A549 (cell line): Measurements from ENCODE around the gene KBTBD6. TPM values are rescaled to one million over a fixed set of nuclear protein-coding genes. Genes with fewer than 3 reads are reported as not detected.

Source experiments
- ATAC-seq, 2 experiments: fragments of 200-7000 bp in 1 of 2; fragments of >200 bp in 1 of 2; cut with Nextera tagmentation in 1 of 2; cut with Tn5 transposase in 1 of 2; 3 replicates each; pipeline versions ENCODE4 v1.8.0 to v1.9.1; 2018 to 2020; ENCODE audit warnings: mild to moderate bottlenecking in 1 of 2, moderate library complexity in 1 of 2
- CTCF ChIA-PET: fragments of 300-600 bp; sonication (Branson Sonifier 250); formaldehyde crosslinking; extraction: SDS; loops from one replicate; lab custom pipeline; 2021; ENCODE audit warnings: antibody characterized with exemption, inconsistent platforms; lab: Yijun Ruan, JAX
- POLR2A ChIA-PET: fragments of 350-600 bp; formaldehyde crosslinking; extraction: SDS; loops from one replicate; lab custom pipeline; 2021; ENCODE audit warnings: antibody characterized with exemption, inconsistent platforms; lab: Yijun Ruan, JAX
- DNase-seq, 2 experiments: peaks; one replicate each; pipeline versions ENCODE4 v3.0.0 to v3.0.0-alpha.2; 2011 to 2016; ENCODE audit warnings: low read depth in 1 of 2, low spot score in 1 of 2
- FAIRE-seq: peaks from 2 replicates; lab custom pipeline; 2011; peaks lifted over from hg19 to GRCh38; lab: Jason Lieb, UNC
- H3K27ac ChIP-seq, 2 experiments: fragments of >200 bp; sonication (Bioruptor Twin); formaldehyde crosslinking; 3 replicates each; pipeline ENCODE4 v1.5.1; 2016 to 2017
- H3K4me1 ChIP-seq: fragments of >200 bp; sonication (Bioruptor Twin); formaldehyde crosslinking; 3 replicates; pipeline ENCODE4 v1.6.1; 2016
- H3K4me2 ChIP-seq: fragments of >200 bp; sonication (Bioruptor Twin); formaldehyde crosslinking; 3 replicates; pipeline ENCODE4 v1.6.1; 2016
- H3K4me3 ChIP-seq: fragments of >200 bp; sonication (Bioruptor Twin); formaldehyde crosslinking; 3 replicates; pipeline ENCODE4 v1.5.1; 2016
- H3K9me3 ChIP-seq: fragments of >200 bp; sonication (Bioruptor Twin); formaldehyde crosslinking; 3 replicates; pipeline ENCODE4 v1.6.1; 2016
- BCL3 ChIP-seq: fragments of >200 bp; sonication (Bioruptor Twin); formaldehyde crosslinking; IDR thresholded peaks from 3 replicates; pipeline ENCODE4 v1.6.1; 2016
- CBX8 ChIP-seq: fragments of 200-600 bp; sonication (generic); IDR thresholded peaks from 2 replicates; pipeline ENCODE4 v1.6.1; 2016
- CEBPB ChIP-seq, 2 experiments: fragments of >200 bp in 1 of 2; sonication (Bioruptor Twin) in 1 of 2; formaldehyde crosslinking in 1 of 2; IDR thresholded peaks; 2 replicates each; pipeline ENCODE4 v1.6.1; 2012 to 2016
- ELK1 ChIP-seq: fragments of 150-350 bp; IDR thresholded peaks from 2 replicates; pipeline ENCODE4 v1.6.1; 2014; ENCODE audit warnings: low read depth, mild to moderate bottlenecking, low read length
- EP300 ChIP-seq, 2 experiments: fragments of >200 bp; sonication (Bioruptor Twin); formaldehyde crosslinking; IDR thresholded peaks; 2 replicates in 1 of 2; 3 replicates in 1 of 2; pipeline ENCODE4 v1.6.1; 2016 to 2017
- ESRRA ChIP-seq: fragments of 150-350 bp; IDR thresholded peaks from 2 replicates; pipeline ENCODE4 v1.6.1; 2014; ENCODE audit warnings: mild to moderate bottlenecking, low read length, borderline replicate concordance
- FOSB ChIP-seq: fragments of 250-450 bp; sonication (Bioruptor Pico); IDR thresholded peaks from 2 replicates; pipeline ENCODE4 v1.5.0; 2020; ENCODE audit warnings: mild to moderate bottlenecking, moderate library complexity
- GATA3 ChIP-seq: IDR thresholded peaks from 2 replicates; pipeline ENCODE4 v1.6.1; 2012; ENCODE audit warnings: borderline replicate concordance
- HES2 ChIP-seq: fragments of >200 bp; sonication (Bioruptor Twin); formaldehyde crosslinking; IDR thresholded peaks from 2 replicates; pipeline ENCODE4 v1.6.1; 2016
- HOXA7 ChIP-seq: fragments of 250-450 bp; sonication (Bioruptor Pico); IDR thresholded peaks from 2 replicates; pipeline ENCODE4 v1.5.0; 2020; ENCODE audit warnings: mild to moderate bottlenecking, moderate library complexity
- JUN ChIP-seq, 2 experiments: fragments of >200 bp; sonication (Bioruptor Twin); formaldehyde crosslinking; IDR thresholded peaks; 2 replicates in 1 of 2; 3 replicates in 1 of 2; pipeline ENCODE4 v1.6.1; 2016 to 2017
- KDM5A ChIP-seq: fragments of 200-600 bp; sonication (generic); IDR thresholded peaks from 2 replicates; pipeline ENCODE4 v1.6.1; 2016; ENCODE audit warnings: antibody characterized with exemption, mild to moderate bottlenecking
- MAX ChIP-seq: IDR thresholded peaks from 2 replicates; pipeline ENCODE4 v1.6.1; 2012
- NR3C1 ChIP-seq: fragments of >200 bp; sonication (Bioruptor Twin); formaldehyde crosslinking; IDR thresholded peaks from 3 replicates; pipeline ENCODE4 v1.6.1; 2017
- POLR2A ChIP-seq: IDR thresholded peaks from 2 replicates; pipeline ENCODE4 v1.6.1; 2012; ENCODE audit warnings: mild to moderate bottlenecking, low read length
- REST ChIP-seq: fragments of 200-600 bp; sonication (generic); IDR thresholded peaks from 2 replicates; pipeline ENCODE4 v1.6.1; 2016; ENCODE audit warnings: antibody characterized with exemption, mild to moderate bottlenecking, moderate library complexity
- RNF2 ChIP-seq: fragments of 200-600 bp; sonication (generic); IDR thresholded peaks from 2 replicates; pipeline ENCODE4 v1.6.1; 2016; ENCODE audit warnings: low read depth, mild to moderate bottlenecking, antibody characterized with exemption, moderate library complexity, borderline replicate concordance
- TFCP2L1 ChIP-seq: fragments of 250-450 bp; sonication (Bioruptor Pico); IDR thresholded peaks from 2 replicates; pipeline ENCODE4 v1.5.0; 2021; ENCODE audit warnings: mild to moderate bottlenecking
- USF2 ChIP-seq: fragments of 450-650 bp; IDR thresholded peaks from 2 replicates; pipeline ENCODE4 v1.6.1; 2014; ENCODE audit warnings: antibody characterized with exemption
- ZC3H11A ChIP-seq: fragments of 450-650 bp; IDR thresholded peaks from 2 replicates; pipeline ENCODE4 v1.6.1; 2014; ENCODE audit warnings: antibody characterized with exemption, mild to moderate bottlenecking
- ZSCAN20 ChIP-seq: fragments of 250-450 bp; sonication (Bioruptor Pico); IDR thresholded peaks from 2 replicates; pipeline ENCODE4 v1.8.0; 2022; ENCODE audit warnings: mild to moderate bottlenecking, moderate library complexity
- WGBS: methylation state at CpG from one replicate; pipeline ENCODE4 v1.1.6; 2017; ENCODE audit errors: missing lambda C conversion rate; 5-methylcytosine and 5-hydroxymethylcytosine counted together
- polyA plus RNA-seq, 4 experiments: library from polyadenylated mRNA; depleted of rRNA in 3 of 4; stranded (reverse); fragments of >200 nt; fragmentation: RNase III in 1 of 4; extraction: RNeasy Plus Mini Kit Qiagen cat#74134 plus additional on column Dnase treatment in 1 of 4; gene quantifications; 2 replicates in 3 of 4; 3 replicates in 1 of 4; pipeline ENCODE4 v1.2.3, GENCODE V29; 2011 to 2017

KBTBD6 gene
- polyA plus RNA-seq, 2 of the 4 experiments (the other 2 are of a cell fraction), result 5.0 to 5.3 TPM

- no peak for TF ChIP-seq ELK1
- TF ChIP-seq, all 56 proteins: peak for 0
These were observed 14.7 kb downstream of the KBTBD6 start (continued) for GRCh38 chr13:41117869-41118268.

- H3K27ac ChIP-seq, result no peak overlapping the region
- no peak for DNase-seq
- TF ChIP-seq CBX8 (no peak), MAX (no peak), KDM5A (no peak), ESRRA (no peak), RNF2 (no peak), CEBPB (IDR thresholded peaks at IDR 0.05) (no peak), GATA3 (no peak), ZSCAN20 (CRISPR knock-in tag) (no peak), USF2 (no peak), POLR2A (no peak), JUN (IDR thresholded peaks at IDR 0.05) (no peak), HES2 (no peak), TFCP2L1 (CRISPR knock-in tag) (no peak), EP300 (IDR thresholded peaks at IDR 0.05) (no peak), FOSB (CRISPR knock-in tag) (no peak), NR3C1 (no peak), HOXA7 (CRISPR knock-in tag) (no peak), BCL3 (no peak), ZC3H11A (no peak), REST (no peak)
- TF ChIP-seq, all 56 proteins: peak for 0
- WGBS, result 64% methylated on average over 7 of the region's 7 CpGs
- H3K4me2 ChIP-seq, result no peak overlapping the region
- FAIRE-seq (no peak), ATAC-seq (no peak)
- no peak overlapping the region for H3K4me3 ChIP-seq
- CTCF ChIA-PET, result no interaction called here
- no peaks in the 10 kb centered on the region for H3K9me3 ChIP-seq
- POLR2A ChIA-PET, result no interaction called here
- no peaks in the 10 kb centered on the region for H3K4me1 ChIP-seq
These were observed 21.1 kb downstream of the KBTBD6 start for GRCh38 chr13:41111454-41111853.
